GM08714 (cell line): ENCODE measurements around the gene ZNF217.
"Not testable (repeated sequence)": the region's sequence is repeated elsewhere in the genome, so short reads cannot be mapped to it uniquely, and the experiment has no call there.

ENCODE experiments used
- H3K4me3 ChIP-seq: fragments of 200-500 bp; sonication (Bioruptor generic); 2 replicates; pipeline ENCODE4 v1.5.1; 2014; ENCODE audit warnings: mild to moderate bottlenecking, low read length, inconsistent platforms
- ZNF274 ChIP-seq: IDR thresholded peaks from 2 replicates; pipeline ENCODE4 v1.6.1; 2012; ENCODE audit warnings: mild to moderate bottlenecking, low read depth, low read length

ZNF217 gene

GRCh38 chr20:53593466-53594007, at the start of gene ZNF217:
Gene ZNF217 (minus strand): TSS chr20:53593839. CDS start chr20:53582826, 11,013 bp downstream.
- H3K4me3 ChIP-seq: peak within 1 kb of the TSS; percentile 89

- no peak for TF ChIP-seq ZNF274
- H3K4me3 ChIP-seq: peak overlapping the region; percentile 46; the same call in 1 of the 2 replicates
These were observed 49.6 kb upstream of the ZNF217 start for GRCh38 chr20:53643031-53643832.

- no peak for TF ChIP-seq ZNF274
- peak overlapping the region; percentile 46; the same call in 1 of the 2 replicates for H3K4me3 ChIP-seq
These were observed 48.8 kb upstream of the ZNF217 start for GRCh38 chr20:53642196-53643030.

- no peak overlapping the region for H3K4me3 ChIP-seq
- no peak for TF ChIP-seq ZNF274
These were observed 46.2 kb upstream of the ZNF217 start for GRCh38 chr20:53639647-53640440.

GRCh38 chr20:53639128-53639527, 45.5 kb upstream of the ZNF217 start:
- no peak overlapping the region for H3K4me3 ChIP-seq
- no peak for TF ChIP-seq ZNF274

- H3K4me3 ChIP-seq: not testable (repeated sequence)
These were observed 43.7 kb upstream of the ZNF217 start for GRCh38 chr20:53637310-53637709.

- no peak overlapping the region for H3K4me3 ChIP-seq
- no peak for TF ChIP-seq ZNF274
These were observed 43.0 kb upstream of the ZNF217 start for GRCh38 chr20:53636540-53637097.

- TF ChIP-seq ZNF274: no peak
These were observed 41.6 kb upstream of the ZNF217 start for GRCh38 chr20:53635221-53635620.

GRCh38 chr20:53631909-53632662, 38.4 kb upstream of the ZNF217 start:
- no peak overlapping the region for H3K4me3 ChIP-seq
- no peak for TF ChIP-seq ZNF274

More at GRCh38 chr20:53635221-53635620, 41.6 kb upstream of the ZNF217 start:
- no peak overlapping the region for H3K4me3 ChIP-seq

- H3K4me3 ChIP-seq: no peak overlapping the region
- TF ChIP-seq ZNF274: no peak
These were observed 35.8 kb upstream of the ZNF217 start for GRCh38 chr20:53629436-53629835.

GRCh38 chr20:53628758-53629157, 35.1 kb upstream of the ZNF217 start:
- H3K4me3 ChIP-seq: not testable (repeated sequence)

- TF ChIP-seq ZNF274: no peak
These were observed 34.4 kb upstream of the ZNF217 start for GRCh38 chr20:53628076-53628475.

GRCh38 chr20:53627001-53627400, 33.4 kb upstream of the ZNF217 start:
- not testable (repeated sequence) for H3K4me3 ChIP-seq

More at GRCh38 chr20:53628076-53628475, 34.4 kb upstream of the ZNF217 start:
- H3K4me3 ChIP-seq: no peak overlapping the region
